ENCODE measurements around the gene KATNIP.

Gene KATNIP

DNA sequence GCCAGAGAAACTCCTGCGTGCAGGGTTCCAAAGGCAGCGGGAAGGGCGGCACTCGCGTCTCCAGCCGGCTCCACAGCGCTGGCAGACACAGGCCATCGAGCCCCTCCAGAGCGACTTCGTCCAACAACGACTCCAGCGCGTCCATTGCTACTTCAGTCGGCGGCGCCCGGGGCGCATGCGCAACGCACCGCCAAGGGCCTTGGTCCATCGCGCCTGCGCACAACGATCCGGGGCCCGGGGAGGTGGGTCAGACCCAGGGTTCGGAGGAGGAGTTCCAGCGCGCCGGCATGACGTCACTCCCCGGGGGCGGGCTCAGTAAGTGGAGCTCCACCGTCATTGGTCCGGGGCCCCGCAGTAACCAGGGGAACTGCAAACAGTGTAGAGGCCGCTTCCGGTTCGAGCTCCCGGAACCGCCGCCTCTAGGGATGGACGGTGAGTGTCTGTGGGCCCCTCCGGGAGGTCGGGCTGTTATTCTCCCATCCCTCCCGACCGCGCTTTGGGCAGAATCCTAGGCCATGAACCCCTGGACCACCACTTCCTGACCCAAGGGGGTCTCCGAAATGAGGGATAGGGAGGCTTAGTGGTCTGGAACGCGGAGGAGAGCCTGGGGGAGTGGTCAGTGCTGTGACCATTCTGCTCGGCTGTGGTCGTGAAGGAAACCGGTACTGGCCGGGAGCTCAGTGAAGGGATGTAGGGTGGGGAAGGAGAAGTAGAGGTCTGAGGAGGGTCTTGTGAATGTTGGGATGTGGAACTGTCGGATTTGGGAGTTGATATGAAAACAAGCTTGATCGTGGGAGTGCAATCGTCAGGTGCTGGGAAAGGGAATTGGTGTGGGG, at the start of gene KATNIP, which contains the start of gene GTF3C1:
KATNIP (plus strand) TSS at position 399 of the 836 bp plus-strand sequence; CDS start at position 426, 27 bp downstream.
GTF3C1 (minus strand) TSS at position 168 of the 836 bp plus-strand sequence; CDS start at position 145, 23 bp downstream.
- DNase-seq (ENCODE audit: low read depth) = peak; percentile 92

DNA sequence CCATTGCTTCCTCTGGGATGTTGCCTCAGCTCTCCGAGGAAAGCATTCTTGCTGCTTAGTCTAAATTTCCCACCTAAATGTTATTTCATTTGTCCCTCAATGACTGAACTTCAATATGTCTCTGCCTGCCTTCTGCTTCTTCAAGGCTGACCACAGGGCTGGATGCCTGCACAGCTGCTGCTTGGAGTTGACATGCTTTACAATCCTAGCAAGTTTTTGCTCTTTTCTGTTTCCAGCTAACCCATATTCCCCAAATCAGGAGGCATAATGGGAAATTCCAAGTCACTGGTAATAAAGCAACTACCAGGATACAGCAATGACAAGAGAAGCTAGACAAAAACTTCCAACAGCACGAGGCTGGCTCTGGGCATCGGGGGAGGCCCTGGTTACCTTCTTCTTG, 49.1 kb upstream of the KATNIP start:
- DNase-seq (ENCODE audit: low read depth) = no peak

GRCh38 chr16:27503662-27504061, 46.3 kb upstream of the KATNIP start:
- no peak for DNase-seq (ENCODE audit: low read depth)

DNA sequence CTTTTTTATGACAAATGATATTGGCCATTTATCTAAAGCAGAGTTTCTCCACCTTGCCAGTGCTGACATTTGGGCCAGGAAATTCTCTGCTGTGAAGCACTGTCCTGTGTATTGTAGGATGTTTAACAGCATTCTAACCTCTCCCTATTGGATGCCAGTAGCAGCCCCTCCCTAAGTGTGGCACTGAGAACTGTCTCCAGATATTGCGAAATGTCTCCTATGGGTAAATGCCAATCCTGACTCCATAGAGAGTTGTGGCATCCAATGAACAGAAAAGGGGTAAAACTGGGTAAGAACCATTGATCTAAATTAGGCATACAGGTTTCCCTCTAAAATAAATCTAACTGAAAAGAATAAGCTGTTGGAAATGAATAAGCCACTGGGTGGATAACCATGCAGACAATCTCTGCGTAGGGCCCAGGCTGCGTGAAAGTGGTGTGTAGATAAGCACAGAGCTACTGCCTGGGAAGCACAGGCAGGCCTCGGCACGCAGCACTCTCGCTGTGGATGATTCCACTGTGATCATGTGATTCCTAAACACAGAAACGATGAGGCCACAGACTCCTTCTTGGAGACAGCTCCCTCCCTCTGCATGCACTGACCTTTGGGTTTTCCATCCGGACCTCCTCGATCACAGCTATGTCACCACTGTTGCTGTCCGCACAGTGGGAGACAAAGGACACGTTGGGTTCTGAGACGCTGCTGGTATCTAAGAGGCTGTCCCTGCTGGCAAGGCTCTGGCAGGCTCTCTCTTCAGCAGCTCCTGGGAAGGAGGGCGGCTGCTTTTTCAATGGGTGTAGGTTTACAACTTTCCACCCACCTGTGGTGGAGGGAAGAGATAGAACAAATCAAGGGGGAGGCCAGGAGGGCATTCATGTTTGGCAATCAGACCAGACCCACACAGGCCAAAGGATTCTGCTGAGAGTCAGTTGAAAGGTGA, 44.4 kb upstream of the KATNIP start:
- no peak for DNase-seq (ENCODE audit: low read depth)

DNA sequence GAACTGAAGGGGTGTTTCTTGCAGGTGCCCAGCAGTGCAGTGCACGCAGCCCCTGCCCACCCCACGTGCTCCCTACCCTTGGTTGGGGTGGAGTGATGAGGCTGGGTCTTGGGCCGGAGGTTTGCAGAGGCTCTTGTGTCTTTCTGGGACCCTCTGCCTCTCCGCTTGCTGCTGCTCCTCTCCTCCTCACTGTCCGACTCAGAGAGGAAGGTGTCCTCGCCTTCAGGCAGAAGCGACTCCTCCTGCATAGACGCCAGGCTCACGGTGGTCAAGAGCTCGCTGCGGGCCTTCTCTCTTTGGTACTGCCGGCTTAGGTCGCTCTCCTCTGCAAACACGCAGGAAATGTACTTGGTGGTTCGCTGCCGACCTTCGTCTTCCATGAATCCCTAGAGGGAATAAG, 43.2 kb upstream of the KATNIP start:
- no peak for DNase-seq (ENCODE audit: low read depth)

DNA sequence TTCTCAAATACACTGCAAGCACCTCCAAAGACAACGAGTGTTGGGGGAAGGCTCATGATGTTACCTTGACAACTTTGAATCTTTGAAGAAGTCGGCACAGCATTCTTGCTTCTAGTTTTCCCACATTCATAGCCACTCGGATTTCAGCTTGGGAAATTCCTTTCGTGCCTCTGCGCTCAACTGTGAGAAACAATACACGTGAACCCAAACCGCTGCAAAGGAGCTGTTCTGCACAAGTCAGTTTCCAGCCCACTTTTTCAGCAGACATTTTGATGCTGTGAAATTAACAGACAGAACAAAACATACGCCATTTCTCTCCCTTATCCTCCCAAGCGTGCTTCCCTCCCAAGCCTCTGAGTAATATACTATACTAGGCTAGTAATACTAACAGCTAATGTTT, 41.5 kb upstream of the KATNIP start:
- DNase-seq (ENCODE audit: low read depth) = no peak

- DNase-seq (ENCODE audit: low read depth) = no peak
Measured at GRCh38 chr16:27511657-27512448, 38.1 kb upstream of the KATNIP start.

DNA sequence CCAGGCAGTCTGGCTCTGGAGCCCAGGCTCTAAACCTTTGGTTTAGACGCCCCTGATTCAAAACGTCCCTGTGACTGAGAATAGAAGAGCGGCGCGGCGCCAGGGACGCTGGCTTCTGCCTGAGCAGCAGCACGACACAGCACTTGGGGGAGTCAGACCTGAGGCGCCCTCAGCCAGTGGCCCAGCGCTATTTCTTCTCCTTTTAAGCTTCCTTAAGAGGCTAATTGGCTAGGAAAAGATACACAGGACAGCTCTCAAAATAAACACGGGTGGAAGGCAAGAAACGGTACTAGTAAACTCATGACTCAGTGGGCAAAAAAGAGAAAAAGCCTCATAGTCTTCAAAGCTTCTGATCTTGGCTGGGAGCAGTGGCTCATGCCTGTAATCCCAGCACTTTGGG, 35.1 kb upstream of the KATNIP start:
- no peak for DNase-seq (ENCODE audit: low read depth)

DNA sequence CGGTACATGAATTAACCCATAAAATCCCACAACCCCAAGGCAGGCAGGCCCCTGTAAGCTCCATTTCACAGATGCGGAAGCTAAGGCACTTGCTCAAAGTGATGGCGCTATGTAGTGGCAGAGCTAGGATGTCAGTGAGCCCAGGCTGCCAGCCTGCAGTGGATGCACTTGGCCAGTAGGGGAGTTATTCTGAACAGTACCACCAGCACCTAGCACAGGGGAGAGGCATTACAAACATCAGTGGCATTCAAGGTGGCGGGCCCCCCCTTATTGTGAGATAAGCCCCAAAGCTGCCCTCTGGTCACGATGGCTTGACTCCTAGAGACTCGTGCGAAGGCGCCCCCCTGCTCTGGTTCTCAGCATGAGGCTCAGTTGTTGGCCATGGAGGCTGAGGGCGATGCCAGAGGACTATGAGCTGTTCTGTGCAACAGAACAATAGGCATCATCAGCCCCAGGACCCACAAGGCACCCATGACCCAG, 34.0 kb upstream of the KATNIP start:
- no peak for DNase-seq (ENCODE audit: low read depth)

- DNase-seq (ENCODE audit: low read depth) = no peak
Measured at GRCh38 chr16:27516365-27516764, 33.6 kb upstream of the KATNIP start.

GRCh38 chr16:27517664-27518063, 32.3 kb upstream of the KATNIP start:
- no peak for DNase-seq (ENCODE audit: low read depth)

- no peak for DNase-seq (ENCODE audit: low read depth)
Measured at GRCh38 chr16:27518226-27518625, 31.7 kb upstream of the KATNIP start.

DNA sequence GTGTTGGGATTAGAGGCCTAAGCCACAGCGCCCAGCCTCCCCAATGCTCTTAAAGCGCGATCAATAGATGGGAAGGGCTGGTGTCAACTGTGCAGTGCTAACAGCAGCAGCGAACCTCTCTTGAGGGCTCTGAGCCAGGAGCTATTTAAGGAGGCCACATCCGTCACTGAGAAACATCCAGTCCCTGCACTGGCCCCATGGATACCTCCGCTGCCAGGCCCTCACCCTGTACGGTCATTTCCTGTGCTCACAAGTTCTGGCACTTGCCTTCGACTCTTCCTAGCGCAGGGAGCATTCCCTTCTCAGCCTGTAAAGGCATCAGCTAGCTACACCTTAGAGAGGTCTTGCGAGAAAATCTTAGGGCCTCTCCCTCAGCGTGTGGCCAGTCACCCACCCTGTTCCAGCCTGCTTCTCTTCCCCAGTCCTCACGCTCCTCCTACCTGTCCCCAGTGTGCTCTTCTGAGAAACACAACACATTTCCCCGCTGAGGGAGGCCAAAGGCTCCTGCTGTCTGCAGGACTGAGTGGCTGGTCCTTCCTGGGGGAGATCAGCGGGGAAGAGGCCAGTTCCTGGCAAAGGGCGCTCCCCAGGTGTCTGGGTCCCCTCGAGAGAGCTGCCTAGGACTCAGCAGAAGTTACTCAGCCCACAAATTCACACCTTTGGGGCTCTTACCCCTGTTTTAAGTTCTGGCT, 28.8 kb upstream of the KATNIP start:
- no peak for DNase-seq (ENCODE audit: low read depth)

GRCh38 chr16:27522173-27522707, 27.7 kb upstream of the KATNIP start:
- no peak for DNase-seq (ENCODE audit: low read depth)

DNA sequence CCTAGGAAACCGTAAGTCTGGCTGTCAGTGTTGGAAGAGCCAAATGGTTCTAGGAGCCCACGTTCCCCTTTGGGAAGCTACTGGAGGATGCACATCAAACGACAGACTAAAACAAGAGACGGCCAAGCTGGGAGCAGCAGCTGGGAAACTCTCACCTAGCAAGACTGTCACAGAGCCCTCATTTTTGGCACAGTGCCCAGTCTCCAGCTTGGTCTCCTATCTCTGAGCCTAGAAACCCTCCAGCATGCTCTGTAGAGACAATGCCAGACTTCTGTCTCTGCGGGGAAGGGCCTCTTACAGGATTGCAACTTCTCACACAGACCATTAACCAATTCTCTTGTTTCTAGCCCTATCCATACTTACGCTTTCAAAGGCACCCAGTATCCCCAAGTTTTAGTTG, 23.8 kb upstream of the KATNIP start:
- no peak for DNase-seq (ENCODE audit: low read depth)

- no peak for DNase-seq (ENCODE audit: low read depth)
Measured at GRCh38 chr16:27528294-27528693, 21.6 kb upstream of the KATNIP start.

DNA sequence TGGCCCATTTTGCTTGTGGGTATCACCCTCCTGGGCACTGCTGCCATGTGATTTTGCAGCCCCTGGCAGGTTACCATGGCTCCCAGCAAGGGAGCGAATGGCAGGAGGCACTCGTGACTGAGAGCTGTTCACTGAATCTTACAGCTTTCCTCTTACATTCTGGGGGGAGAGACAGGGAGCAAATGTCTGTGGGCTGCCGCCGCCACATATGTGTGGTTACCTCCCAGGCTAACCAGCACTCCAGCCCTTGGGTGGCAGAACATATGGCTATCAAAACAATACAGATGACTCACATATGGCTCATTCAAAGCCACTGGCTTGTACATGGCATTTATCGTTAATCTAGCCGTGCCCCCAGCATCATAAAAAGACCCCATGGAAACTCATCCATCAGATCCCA, 20.0 kb upstream of the KATNIP start:
- peak; percentile 46 for DNase-seq (ENCODE audit: low read depth)

DNA sequence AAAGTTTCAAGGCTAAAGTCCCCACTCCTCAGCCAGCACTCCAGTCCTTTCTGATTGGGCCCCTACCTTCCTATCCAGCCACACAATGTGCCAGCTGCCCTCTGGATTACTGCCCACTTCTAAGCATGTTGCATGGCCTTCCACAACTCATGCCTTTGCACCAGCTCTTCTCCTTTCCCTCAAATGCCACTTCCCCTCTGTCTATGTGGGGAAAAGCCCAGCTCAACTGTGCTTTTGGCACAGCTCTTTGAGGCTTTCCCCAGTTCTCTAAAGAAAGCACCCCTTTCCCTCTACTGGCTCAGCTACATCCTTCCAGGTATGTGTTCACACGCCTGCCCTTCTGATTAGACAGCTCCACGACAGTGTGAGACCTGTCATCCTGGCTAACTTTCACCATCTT, 18.8 kb upstream of the KATNIP start:
- DNase-seq (ENCODE audit: low read depth) = no peak

DNA sequence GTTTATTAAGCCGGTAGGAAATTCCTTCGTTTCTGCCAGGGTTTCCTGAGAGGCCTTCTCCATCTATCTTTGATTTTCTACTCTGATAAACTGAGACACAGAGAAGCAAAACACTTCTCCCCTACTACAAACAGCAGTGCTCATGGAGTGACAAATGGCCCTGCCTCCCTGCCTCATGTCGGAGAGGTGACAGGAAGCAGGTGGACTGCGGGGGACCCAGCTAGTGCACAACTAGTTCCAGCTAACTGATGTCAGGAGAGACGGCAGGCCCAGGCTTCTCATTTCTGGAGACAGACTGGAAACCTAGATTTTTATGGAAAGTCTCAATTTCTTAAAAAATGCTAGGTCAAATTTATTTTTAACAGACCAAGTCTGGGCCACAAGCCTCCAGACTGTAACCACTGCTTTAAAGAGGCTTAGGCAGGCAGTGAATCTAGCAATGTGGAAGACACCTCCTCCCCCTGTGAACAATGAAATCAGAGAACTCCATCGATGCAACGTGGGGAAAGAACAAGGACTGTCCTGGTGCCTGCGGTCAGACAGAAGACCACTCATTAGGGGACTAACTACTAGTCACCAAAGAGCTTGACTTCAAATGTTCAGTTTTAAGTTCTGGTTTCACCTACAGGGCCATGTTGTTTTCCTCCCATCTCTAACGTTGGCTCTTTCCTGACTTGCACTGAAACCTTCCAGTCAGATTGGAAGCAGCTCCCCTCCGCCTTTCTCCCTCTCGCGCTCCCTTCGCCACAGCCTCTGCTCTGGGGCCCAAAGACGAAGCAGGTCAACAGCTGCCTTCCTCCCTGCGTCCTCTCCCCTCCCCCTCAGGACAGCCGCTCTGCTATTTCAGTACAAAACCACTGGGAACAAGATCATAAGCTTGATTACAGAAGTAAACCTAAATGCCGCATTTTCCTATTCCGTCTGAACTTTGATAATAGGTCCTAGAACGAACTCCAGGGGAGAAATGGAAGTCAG, 17.8 kb upstream of the KATNIP start:
- no peak for DNase-seq (ENCODE audit: low read depth)

DNA sequence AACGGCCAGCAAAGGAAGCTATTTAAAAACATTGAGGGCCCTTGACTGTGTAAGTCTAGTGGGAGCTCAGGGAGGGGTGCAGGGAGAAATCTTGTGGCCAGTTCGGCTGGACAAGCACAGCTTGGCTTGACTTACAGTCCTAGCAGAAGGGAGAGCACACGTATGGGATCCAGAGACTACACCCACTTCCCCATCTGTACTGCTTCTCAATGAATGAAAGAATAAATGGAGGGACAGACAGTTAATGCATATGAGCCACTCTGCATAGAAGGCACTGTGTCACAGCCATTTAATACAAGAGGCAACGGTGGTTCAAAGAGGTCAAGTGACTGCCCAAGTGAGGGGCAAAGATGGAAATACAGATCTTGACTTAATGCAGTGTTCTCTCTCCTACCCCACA, 15.7 kb upstream of the KATNIP start:
- no peak for DNase-seq (ENCODE audit: low read depth)

Measured in HS-27A (cell line).